ENCODE measurements around the gene INPP5A.
"Not testable (repeated sequence)": the region's sequence is repeated elsewhere in the genome, so short reads cannot be mapped to it uniquely, and the experiment has no call there.

The INPP5A gene

GRCh38 chr10:132504501-132505272 is 32.9 kb upstream of the INPP5A start:
- POLR2A ChIA-PET = no interaction called here
- TF ChIP-seq CTCF (IDR thresholded peaks at IDR 0.05; ENCODE audit: control extremely low read depth, extremely low read depth, low read depth, missing control alignments) = no peak
- CTCF ChIA-PET = no interaction called here
- no peak for DNase-seq (ENCODE audit: extremely low spot score)

- CTCF ChIA-PET; DNase-seq (ENCODE audit: extremely low spot score); POLR2A ChIA-PET: not testable (repeated sequence)
Measured at GRCh38 chr10:132505546-132505945, 32.0 kb upstream of the INPP5A start.

GRCh38 chr10:132506711-132507408 is 30.7 kb upstream of the INPP5A start:
- ChIA-PET POLR2A (no interaction called here), CTCF (interaction anchor here (1.2 kb wide), 1 partner anchor 36 kb away, joined by 3 read pairs; no protein-coding TSS in a partner anchor)
- no peak for TF ChIP-seq CTCF (IDR thresholded peaks at IDR 0.05; ENCODE audit: control extremely low read depth, extremely low read depth, low read depth, missing control alignments)
- DNase-seq (ENCODE audit: extremely low spot score) = no peak

- no peak for TF ChIP-seq CTCF (IDR thresholded peaks at IDR 0.05; ENCODE audit: control extremely low read depth, extremely low read depth, low read depth, missing control alignments)
- DNase-seq (ENCODE audit: extremely low spot score) = no peak
- POLR2A ChIA-PET = no interaction called here
- CTCF ChIA-PET = interaction anchor here (1.0 to 1.2 kb wide), 2 partner anchors 8 to 37 kb away, joined by 3 read pairs; no protein-coding TSS in a partner anchor
Measured at GRCh38 chr10:132507409-132507955, 30.1 kb upstream of the INPP5A start.

GRCh38 chr10:132507956-132508490 is 29.6 kb upstream of the INPP5A start:
- ChIA-PET POLR2A (no interaction called here), CTCF (interaction anchor here (1.0 to 1.2 kb wide), 2 partner anchors 9 to 37 kb away, joined by 3 read pairs; no protein-coding TSS in a partner anchor)
- no peak for DNase-seq (ENCODE audit: extremely low spot score)
- TF ChIP-seq CTCF (IDR thresholded peaks at IDR 0.05; ENCODE audit: control extremely low read depth, extremely low read depth, low read depth, missing control alignments) = no peak

GRCh38 chr10:132508581-132509443 is 28.8 kb upstream of the INPP5A start:
- POLR2A ChIA-PET = no interaction called here
- no peak for TF ChIP-seq CTCF (IDR thresholded peaks at IDR 0.05; ENCODE audit: control extremely low read depth, extremely low read depth, low read depth, missing control alignments)
- CTCF ChIA-PET = interaction anchor here (1.0 kb wide), 1 partner anchor 10 kb away, joined by 3 read pairs; no protein-coding TSS in a partner anchor
- no peak for DNase-seq (ENCODE audit: extremely low spot score)

All from GM10248 (cell line).